ENCODE results near the gene LEMD2. TPM values are rescaled to one million over a fixed set of nuclear protein-coding genes. Genes with fewer than 3 reads are reported as not detected.

Gene LEMD2
- total RNA-seq, 2 donors from 2014 or later = 64.2 to 80.2 TPM

DNA sequence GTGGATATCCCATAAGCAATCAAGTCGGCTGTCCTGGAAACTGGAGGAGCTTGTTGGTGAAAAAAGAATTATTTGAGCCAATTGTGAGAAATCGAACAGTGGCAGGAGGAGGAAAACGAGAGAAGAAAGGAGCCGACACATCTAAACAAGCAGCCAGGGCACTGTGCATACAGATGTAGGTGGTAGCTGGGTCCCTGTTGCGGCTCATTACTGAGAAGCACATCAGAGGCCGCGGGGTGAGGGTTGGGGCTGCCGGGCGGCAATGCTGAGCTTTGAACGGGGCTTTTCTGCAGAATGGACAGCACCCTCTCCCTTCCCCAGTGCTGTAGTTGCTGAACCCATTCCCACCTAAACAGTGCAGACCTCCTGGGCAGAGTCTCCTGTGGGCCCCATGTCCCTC is 4.1 kb upstream of the LEMD2 start:
- Histone ChIP-seq H3K27ac (no peak overlapping the region), H3K4me1 (replicated peaks) (no peaks in the 10 kb centered on the region), H3K27me3 (replicated peaks; ENCODE audit: insufficient read depth) (no peaks in the 10 kb centered on the region), H3K36me3 (no peaks in the 10 kb centered on the region), H3K9me3 (no peaks in the 10 kb centered on the region), H3K4me3 (no peak overlapping the region)
- TF ChIP-seq CTCF (IDR thresholded peaks at IDR 0.05) (no peak), POLR2AphosphoS5 (IDR thresholded peaks at IDR 0.05) (no peak), POLR2A (IDR thresholded peaks at IDR 0.05) (no peak)
- intact Hi-C loops (cut with DNase I) = no loop called here
- WGBS = 52% methylated on average over 10 of the region's 10 CpGs
- DNase-seq (ENCODE audit: low spot score) = no peak

DNA sequence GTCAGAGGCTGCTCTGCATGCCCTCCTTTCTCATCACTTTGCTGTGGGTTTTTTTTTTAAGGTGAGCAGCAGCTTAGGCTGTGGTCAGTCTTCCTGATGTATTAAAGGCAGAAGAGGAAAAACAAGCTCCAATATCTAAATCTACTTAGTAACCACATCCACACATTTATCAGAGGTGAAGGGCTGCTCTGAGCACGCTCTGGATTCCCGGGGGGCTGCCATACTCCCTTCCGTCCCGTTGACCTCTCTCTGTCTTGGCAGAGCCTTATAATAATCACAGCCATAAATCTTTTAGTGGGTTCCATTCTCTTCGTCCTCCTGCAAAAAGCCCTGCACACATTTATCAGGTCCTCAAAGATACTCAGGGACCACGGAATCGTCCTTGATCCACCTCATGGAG is 2.7 kb upstream of the LEMD2 start:
- TF ChIP-seq CTCF (IDR thresholded peaks at IDR 0.05) (no peak), POLR2AphosphoS5 (IDR thresholded peaks at IDR 0.05) (no peak), POLR2A (IDR thresholded peaks at IDR 0.05) (no peak)
- H3K36me3 ChIP-seq = no peaks in the 10 kb centered on the region
- WGBS = 64% methylated on average over 7 of the region's 7 CpGs
- DNase-seq (ENCODE audit: low spot score) = no peak
- intact Hi-C loops (cut with DNase I) = no loop called here
- H3K4me1 ChIP-seq (replicated peaks) = peaks cover 8% of the 10 kb centered on the region
- no peak overlapping the region for H3K27ac ChIP-seq
- H3K9me3 ChIP-seq = no peaks in the 10 kb centered on the region
- H3K27me3 ChIP-seq (replicated peaks; ENCODE audit: insufficient read depth) = no peaks in the 10 kb centered on the region
- H3K4me3 ChIP-seq = no peak overlapping the region

DNA sequence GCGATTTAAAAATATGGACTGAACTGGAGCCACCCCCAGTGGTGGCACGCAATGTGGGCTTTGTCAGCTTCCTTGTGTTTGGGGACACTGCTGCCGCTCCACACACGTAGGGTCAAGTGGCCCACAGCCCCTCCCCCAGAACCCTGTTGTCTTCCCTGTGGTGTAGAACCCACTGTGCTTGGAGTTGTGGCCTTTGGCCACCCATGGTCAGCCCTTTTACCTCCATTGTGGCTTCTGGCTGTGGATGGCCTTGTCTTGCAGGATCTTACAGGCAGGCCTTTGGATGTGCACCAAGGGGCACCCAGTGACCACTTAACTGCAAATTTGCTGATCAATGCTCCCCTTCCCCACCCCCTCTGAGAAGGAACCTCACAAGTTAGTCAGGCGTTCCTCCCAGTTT is 2.0 kb upstream of the LEMD2 start:
- DNase-seq (ENCODE audit: low spot score) = no peak
- peaks cover 12% of the 10 kb centered on the region for H3K4me1 ChIP-seq (replicated peaks)
- intact Hi-C loops (cut with DNase I) = no loop called here
- H3K36me3 ChIP-seq = no peaks in the 10 kb centered on the region
- WGBS = 94% methylated on average over 5 of the region's 5 CpGs
- no peak overlapping the region for H3K4me3 ChIP-seq
- no peaks in the 10 kb centered on the region for H3K27me3 ChIP-seq (replicated peaks; ENCODE audit: insufficient read depth)
- TF ChIP-seq CTCF (IDR thresholded peaks at IDR 0.05) = no peak
- no peak for TF ChIP-seq POLR2A (IDR thresholded peaks at IDR 0.05)
- TF ChIP-seq POLR2AphosphoS5 (IDR thresholded peaks at IDR 0.05) = no peak
- no peaks in the 10 kb centered on the region for H3K9me3 ChIP-seq
- H3K27ac ChIP-seq = no peak overlapping the region

GRCh38 chr6:33790379-33790778 is 1.4 kb upstream of the LEMD2 start:
- Histone ChIP-seq H3K4me3 (no peak overlapping the region), H3K4me1 (replicated peaks) (peaks cover 12% of the 10 kb centered on the region), H3K36me3 (no peaks in the 10 kb centered on the region), H3K27ac (no peak overlapping the region), H3K27me3 (replicated peaks; ENCODE audit: insufficient read depth) (no peaks in the 10 kb centered on the region), H3K9me3 (no peaks in the 10 kb centered on the region)
- no peak for DNase-seq (ENCODE audit: low spot score)
- 75% methylated on average over 2 of the region's 2 CpGs for WGBS
- intact Hi-C loops (cut with DNase I) = no loop called here
- no peak for TF ChIP-seq CTCF (IDR thresholded peaks at IDR 0.05)
- TF ChIP-seq POLR2A (IDR thresholded peaks at IDR 0.05) = no peak
- no peak for TF ChIP-seq POLR2AphosphoS5 (IDR thresholded peaks at IDR 0.05)

GRCh38 chr6:33789550-33789895 is 593 bp upstream of the LEMD2 start:
- DNase-seq (ENCODE audit: low spot score) = no peak
- peak overlapping the region in 1 of 2 donors; percentile 97 for H3K27ac ChIP-seq
- peaks cover 12% of the 10 kb centered on the region for H3K4me1 ChIP-seq (replicated peaks)
- intact Hi-C loops (cut with DNase I) = loop anchor here (10.0 kb wide), 1 partner anchor 335 kb away; the partner anchor contains the start of gene ZBTB9
- no peaks in the 10 kb centered on the region for H3K9me3 ChIP-seq
- no peaks in the 10 kb centered on the region for H3K36me3 ChIP-seq
- no peak overlapping the region for H3K4me3 ChIP-seq
- WGBS = 89% methylated on average over 11 of the region's 11 CpGs
- H3K27me3 ChIP-seq (replicated peaks; ENCODE audit: insufficient read depth) = no peaks in the 10 kb centered on the region
- TF ChIP-seq POLR2A (IDR thresholded peaks at IDR 0.05) (no peak), CTCF (IDR thresholded peaks at IDR 0.05) (no peak)
